Diencephalon (tissue), 1 donor: Measurements from ENCODE around the gene NBPF3. TPM values are rescaled to one million over a fixed set of nuclear protein-coding genes. Genes with fewer than 3 reads are reported as not detected.

Experiments used
- total RNA-seq: library from RNA; depleted of rRNA; stranded (reverse); fragments of >200 nt; gene quantifications from one replicate; pipeline ENCODE4 v1.2.3, GENCODE V29; 2014

Gene NBPF3
- total RNA-seq, result 16.4 TPM

GRCh38 chr1:21439721-21440629 lies at the start of gene NBPF3:
Gene NBPF3 (plus strand): TSS chr1:21440137. CDS start chr1:21445087, 4,950 bp downstream.

GRCh38 chr1:21509351-21510112 lies 69.6 kb downstream of the NBPF3 start, which contains the start of gene ALPL:
Gene ALPL (plus strand): TSS chr1:21509423. CDS start chr1:21554082, 44,659 bp downstream.

Other genes with a start within 250 kb of the NBPF3 start
- gene ECE1, start 149.7 kb upstream of the NBPF3 start, total RNA-seq, result 18.2 TPM
- 10.4 TPM for gene ALPL, start 69.3 kb downstream of the NBPF3 start, total RNA-seq
- 47.1 TPM for gene RAP1GAP, start 229.2 kb downstream of the NBPF3 start, total RNA-seq